Peyer's patch (tissue), 4 donors: Measurements from ENCODE around the gene ACAP2.

ENCODE experiments used
- CTCF ChIP-seq, 6 experiments: fragments of 450-650 bp in 4 of 6; fragments of 200-600 bp in 2 of 6; sonication (generic) in 1 of 6; IDR thresholded peaks; one replicate each; pipeline ENCODE4 v1.5.1; 2017 to 2019; ENCODE audit warnings: antibody characterized with exemption in 6 of 6, mild to moderate bottlenecking in 3 of 6, moderate library complexity in 1 of 6
- POLR2A ChIP-seq, 2 donors: fragments of 450-650 bp; IDR thresholded peaks; one replicate each; pipeline ENCODE4 v1.5.1; 2017; ENCODE audit warnings: antibody characterized with exemption in 2 of 2, mild to moderate bottlenecking in 2 of 2, moderate library complexity in 2 of 2

GRCh38 chr3:195395208-195395816 lies 47.5 kb downstream of the ACAP2 start:
- TF ChIP-seq CTCF (IDR thresholded peaks at IDR 0.05) (no peak), POLR2A (IDR thresholded peaks at IDR 0.05) (no peak)
